ENCODE results near the gene MECR. TPM values are rescaled to one million over a fixed set of nuclear protein-coding genes. Genes with fewer than 3 reads are reported as not detected.

Gene MECR
- total RNA-seq, 1 experiment from 2014 or later = 42.9 TPM

DNA sequence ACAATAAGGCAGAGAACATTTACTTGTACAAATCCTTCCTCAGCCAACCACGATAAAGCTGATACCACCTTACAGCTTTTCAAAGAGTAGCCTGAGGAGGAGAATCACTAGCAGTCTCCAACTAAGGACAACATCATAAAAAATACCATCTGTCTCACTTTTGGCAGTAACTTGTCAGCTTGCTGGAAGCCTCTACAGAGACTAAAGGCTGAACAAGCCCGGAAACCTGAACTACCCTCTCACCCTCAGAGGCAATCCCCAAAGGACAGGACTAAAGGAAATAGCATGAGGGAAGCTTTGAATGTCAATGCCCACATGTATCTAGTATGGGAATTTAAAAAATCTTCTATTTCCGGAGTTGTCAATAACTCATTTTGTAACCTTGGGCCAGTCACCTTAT lies 59.6 kb downstream of the MECR start:
- H3K79me2 ChIP-seq (ENCODE audit: insufficient read depth, low read length) = peaks cover 100% of the 10 kb centered on the region
- RAD21 ChIA-PET (ENCODE audit: low non-redundant PET in 1 of 2, low total read pairs in 2 of 2, uncharacterized antibody in 2 of 2, unreplicated experiment in 2 of 2) = no interaction called here
- H3K9me3 ChIP-seq (ENCODE audit: control insufficient read depth in 1 of 2, insufficient read depth in 1 of 2, low read depth in 1 of 2, low read length in 2 of 2) = no peaks in the 10 kb centered on the region
- no peaks in the 10 kb centered on the region for H3K27me3 ChIP-seq (ENCODE audit: insufficient read depth, low read length)
- TF ChIP-seq ZNF274 (IDR thresholded peaks at IDR 0.05; ENCODE audit: low read depth, low read length) (no peak), ELF1 (IDR thresholded peaks at IDR 0.05; ENCODE audit: borderline replicate concordance, low read depth) (no peak), EGR1 (IDR thresholded peaks at IDR 0.05; ENCODE audit: low read depth) (no peak), SP1 (IDR thresholded peaks at IDR 0.05; ENCODE audit: low read depth) (no peak), FOSL1 (IDR thresholded peaks at IDR 0.05; ENCODE audit: low read depth) (no peak), JUND (IDR thresholded peaks at IDR 0.05) (no peak), SIN3A (IDR thresholded peaks at IDR 0.05; ENCODE audit: low read depth) (no peak), POLR2AphosphoS5 (IDR thresholded peaks at IDR 0.05; ENCODE audit: low read depth, low read length) (no peak), ZFX (IDR thresholded peaks at IDR 0.05) (no peak), YY1 (IDR thresholded peaks at IDR 0.05; ENCODE audit: extremely low read depth, insufficient replicate concordance, low read depth, low read length) (no peak), CEBPB (IDR thresholded peaks at IDR 0.05; ENCODE audit: low read depth) (no peak)
- TF ChIP-seq, protein P1, sequence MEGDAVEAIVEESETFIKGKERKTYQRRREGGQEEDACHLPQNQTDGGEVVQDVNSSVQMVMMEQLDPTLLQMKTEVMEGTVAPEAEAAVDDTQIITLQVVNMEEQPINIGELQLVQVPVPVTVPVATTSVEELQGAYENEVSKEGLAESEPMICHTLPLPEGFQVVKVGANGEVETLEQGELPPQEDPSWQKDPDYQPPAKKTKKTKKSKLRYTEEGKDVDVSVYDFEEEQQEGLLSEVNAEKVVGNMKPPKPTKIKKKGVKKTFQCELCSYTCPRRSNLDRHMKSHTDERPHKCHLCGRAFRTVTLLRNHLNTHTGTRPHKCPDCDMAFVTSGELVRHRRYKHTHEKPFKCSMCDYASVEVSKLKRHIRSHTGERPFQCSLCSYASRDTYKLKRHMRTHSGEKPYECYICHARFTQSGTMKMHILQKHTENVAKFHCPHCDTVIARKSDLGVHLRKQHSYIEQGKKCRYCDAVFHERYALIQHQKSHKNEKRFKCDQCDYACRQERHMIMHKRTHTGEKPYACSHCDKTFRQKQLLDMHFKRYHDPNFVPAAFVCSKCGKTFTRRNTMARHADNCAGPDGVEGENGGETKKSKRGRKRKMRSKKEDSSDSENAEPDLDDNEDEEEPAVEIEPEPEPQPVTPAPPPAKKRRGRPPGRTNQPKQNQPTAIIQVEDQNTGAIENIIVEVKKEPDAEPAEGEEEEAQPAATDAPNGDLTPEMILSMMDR (IDR thresholded peaks at IDR 0.05 in 2 of 3, conservative IDR thresholded peaks at IDR 0.05 in 1 of 3; ENCODE audit: borderline replicate concordance in 1 of 3, insufficient read depth in 1 of 3, low read depth in 2 of 3, low read length in 2 of 3) = no peak
- TF ChIP-seq, protein P2, sequence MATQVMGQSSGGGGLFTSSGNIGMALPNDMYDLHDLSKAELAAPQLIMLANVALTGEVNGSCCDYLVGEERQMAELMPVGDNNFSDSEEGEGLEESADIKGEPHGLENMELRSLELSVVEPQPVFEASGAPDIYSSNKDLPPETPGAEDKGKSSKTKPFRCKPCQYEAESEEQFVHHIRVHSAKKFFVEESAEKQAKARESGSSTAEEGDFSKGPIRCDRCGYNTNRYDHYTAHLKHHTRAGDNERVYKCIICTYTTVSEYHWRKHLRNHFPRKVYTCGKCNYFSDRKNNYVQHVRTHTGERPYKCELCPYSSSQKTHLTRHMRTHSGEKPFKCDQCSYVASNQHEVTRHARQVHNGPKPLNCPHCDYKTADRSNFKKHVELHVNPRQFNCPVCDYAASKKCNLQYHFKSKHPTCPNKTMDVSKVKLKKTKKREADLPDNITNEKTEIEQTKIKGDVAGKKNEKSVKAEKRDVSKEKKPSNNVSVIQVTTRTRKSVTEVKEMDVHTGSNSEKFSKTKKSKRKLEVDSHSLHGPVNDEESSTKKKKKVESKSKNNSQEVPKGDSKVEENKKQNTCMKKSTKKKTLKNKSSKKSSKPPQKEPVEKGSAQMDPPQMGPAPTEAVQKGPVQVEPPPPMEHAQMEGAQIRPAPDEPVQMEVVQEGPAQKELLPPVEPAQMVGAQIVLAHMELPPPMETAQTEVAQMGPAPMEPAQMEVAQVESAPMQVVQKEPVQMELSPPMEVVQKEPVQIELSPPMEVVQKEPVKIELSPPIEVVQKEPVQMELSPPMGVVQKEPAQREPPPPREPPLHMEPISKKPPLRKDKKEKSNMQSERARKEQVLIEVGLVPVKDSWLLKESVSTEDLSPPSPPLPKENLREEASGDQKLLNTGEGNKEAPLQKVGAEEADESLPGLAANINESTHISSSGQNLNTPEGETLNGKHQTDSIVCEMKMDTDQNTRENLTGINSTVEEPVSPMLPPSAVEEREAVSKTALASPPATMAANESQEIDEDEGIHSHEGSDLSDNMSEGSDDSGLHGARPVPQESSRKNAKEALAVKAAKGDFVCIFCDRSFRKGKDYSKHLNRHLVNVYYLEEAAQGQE (IDR thresholded peaks at IDR 0.05; ENCODE audit: low read depth) = no peak
- TF ChIP-seq, protein P3, sequence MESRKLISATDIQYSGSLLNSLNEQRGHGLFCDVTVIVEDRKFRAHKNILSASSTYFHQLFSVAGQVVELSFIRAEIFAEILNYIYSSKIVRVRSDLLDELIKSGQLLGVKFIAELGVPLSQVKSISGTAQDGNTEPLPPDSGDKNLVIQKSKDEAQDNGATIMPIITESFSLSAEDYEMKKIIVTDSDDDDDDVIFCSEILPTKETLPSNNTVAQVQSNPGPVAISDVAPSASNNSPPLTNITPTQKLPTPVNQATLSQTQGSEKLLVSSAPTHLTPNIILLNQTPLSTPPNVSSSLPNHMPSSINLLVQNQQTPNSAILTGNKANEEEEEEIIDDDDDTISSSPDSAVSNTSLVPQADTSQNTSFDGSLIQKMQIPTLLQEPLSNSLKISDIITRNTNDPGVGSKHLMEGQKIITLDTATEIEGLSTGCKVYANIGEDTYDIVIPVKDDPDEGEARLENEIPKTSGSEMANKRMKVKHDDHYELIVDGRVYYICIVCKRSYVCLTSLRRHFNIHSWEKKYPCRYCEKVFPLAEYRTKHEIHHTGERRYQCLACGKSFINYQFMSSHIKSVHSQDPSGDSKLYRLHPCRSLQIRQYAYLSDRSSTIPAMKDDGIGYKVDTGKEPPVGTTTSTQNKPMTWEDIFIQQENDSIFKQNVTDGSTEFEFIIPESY (IDR thresholded peaks at IDR 0.05; ENCODE audit: extremely low read depth, insufficient replicate concordance, low read length) = no peak
- no peak overlapping the region for H3K4me2 ChIP-seq (ENCODE audit: low read length)
- no peak for DNase-seq (ENCODE audit: low read depth, low spot score)
- H3K27ac ChIP-seq (ENCODE audit: low read depth, low read length) = no peak overlapping the region
- H3K36me3 ChIP-seq (ENCODE audit: control insufficient read depth in 1 of 2, insufficient read depth in 2 of 2, low read length in 2 of 2) = peaks cover 5 to 26% of the 10 kb centered on the region in 2 experiments
- CTCF ChIA-PET = interaction anchor here (1.3 to 1.9 kb wide), 3 partner anchors 11 to 289 kb away, joined by 3 to 4 read pairs (median 3); partner anchors contain the start of gene SRSF4
- BruUV-seq (replicated peaks) = no TSS peak
- no peak for ATAC-seq
- H3K9me2 ChIP-seq (ENCODE audit: insufficient read depth) = no peaks in the 10 kb centered on the region
- no peaks in the 10 kb centered on the region for H3K4me1 ChIP-seq (ENCODE audit: control insufficient read depth in 1 of 2, insufficient read depth in 2 of 2, low read length in 2 of 2)
- H3K9ac ChIP-seq (ENCODE audit: low read length) = no peak overlapping the region
- POLR2A ChIA-PET = interaction anchor here (1.4 kb wide), 1 partner anchor 10 kb away, joined by 4 read pairs; the partner anchor contains the start of gene SRSF4
- H3K4me3 ChIP-seq (replicated peaks in 1 of 2; ENCODE audit: low read depth in 1 of 2, low read length in 2 of 2) = no peak overlapping the region
- H2AFZ ChIP-seq (ENCODE audit: low read depth, low read length, poor library complexity, severe bottlenecking) = no peak overlapping the region
- intact Hi-C loops (cut with micrococcal nuclease) = no loop called here
- peaks cover 41% of the 10 kb centered on the region; the same call in 1 of the 2 replicates for H4K20me1 ChIP-seq (ENCODE audit: insufficient read depth)
